HG03439 (cell line): ENCODE results near the gene GSTM3.
A peak's percentile ranks its signal among the peaks of the same experiment; 100 is the strongest.

Experiments
- ATAC-seq: cut with Tn5 transposase; IDR thresholded peaks from one replicate; pipeline ENCODE4 v1.9.1; 2021; ENCODE audit warnings: mild to moderate bottlenecking, moderate library complexity; ENCODE audit not compliant: unreplicated experiment

The GSTM3 gene

GRCh38 chr1:109740615-109741373, at the start of gene GSTM3:
GSTM3 (minus strand) TSS chr1:109741038; CDS start chr1:109740287, 751 bp downstream.
- peak; percentile 29 for ATAC-seq

GRCh38 chr1:109790329-109790728, 49.5 kb upstream of the GSTM3 start:
- ATAC-seq: no peak

- ATAC-seq: no peak
Measured at GRCh38 chr1:109789551-109790180, 48.8 kb upstream of the GSTM3 start.

GRCh38 chr1:109788695-109789521, 48.1 kb upstream of the GSTM3 start:
- ATAC-seq: no peak

GRCh38 chr1:109787845-109788601, 47.2 kb upstream of the GSTM3 start:
- no peak for ATAC-seq

- ATAC-seq: no peak
Measured at GRCh38 chr1:109787211-109787844, 46.5 kb upstream of the GSTM3 start.

GRCh38 chr1:109786531-109787021, 45.7 kb upstream of the GSTM3 start:
- no peak for ATAC-seq

- ATAC-seq: no peak
Measured at GRCh38 chr1:109786112-109786480, 45.3 kb upstream of the GSTM3 start.

GRCh38 chr1:109785446-109786111, 44.7 kb upstream of the GSTM3 start:
- ATAC-seq: no peak

GRCh38 chr1:109784551-109785252, 43.9 kb upstream of the GSTM3 start:
- ATAC-seq: no peak

GRCh38 chr1:109783436-109783835, 42.6 kb upstream of the GSTM3 start:
- no peak for ATAC-seq

GRCh38 chr1:109782927-109783326, 42.1 kb upstream of the GSTM3 start:
- no peak for ATAC-seq

GRCh38 chr1:109782514-109782913, 41.7 kb upstream of the GSTM3 start:
- no peak for ATAC-seq

GRCh38 chr1:109781806-109782205, 41.0 kb upstream of the GSTM3 start:
- no peak for ATAC-seq

GRCh38 chr1:109780982-109781381, 40.1 kb upstream of the GSTM3 start:
- no peak for ATAC-seq

- ATAC-seq: no peak
Measured at GRCh38 chr1:109777980-109778625, 37.3 kb upstream of the GSTM3 start.

GRCh38 chr1:109777436-109777835, 36.6 kb upstream of the GSTM3 start:
- no peak for ATAC-seq

- ATAC-seq: no peak
Measured at GRCh38 chr1:109776911-109777310, 36.1 kb upstream of the GSTM3 start.
